ENCODE data around the gene LRRC3C. TPM values are rescaled to one million over a fixed set of nuclear protein-coding genes. Genes with fewer than 3 reads are reported as not detected.

The LRRC3C gene
- total and polyA plus RNA-seq, 3 donors from 2014 or later = 0.47 to 0.78 TPM; not detected in 1

- intact Hi-C loops (cut with DNase I; ENCODE audit: low total_unique reads) = no loop called here
- WGBS, 2 donors = 85 to 88% methylated on average over 5 of the region's 5 CpGs
- no peaks in the 10 kb centered on the region for H3K27me3 ChIP-seq
- no peaks in the 10 kb centered on the region for H3K36me3 ChIP-seq (ENCODE audit: low read depth, missing control alignments)
- no peak overlapping the region for H3K4me3 ChIP-seq
- no peaks in the 10 kb centered on the region for H3K9me3 ChIP-seq
- H3K27ac ChIP-seq = no peak overlapping the region
- H3K4me1 ChIP-seq = no peaks in the 10 kb centered on the region
- no peak for DNase-seq
- TF ChIP-seq POLR2A (IDR thresholded peaks at IDR 0.05) = no peak
- TF ChIP-seq, protein P1, sequence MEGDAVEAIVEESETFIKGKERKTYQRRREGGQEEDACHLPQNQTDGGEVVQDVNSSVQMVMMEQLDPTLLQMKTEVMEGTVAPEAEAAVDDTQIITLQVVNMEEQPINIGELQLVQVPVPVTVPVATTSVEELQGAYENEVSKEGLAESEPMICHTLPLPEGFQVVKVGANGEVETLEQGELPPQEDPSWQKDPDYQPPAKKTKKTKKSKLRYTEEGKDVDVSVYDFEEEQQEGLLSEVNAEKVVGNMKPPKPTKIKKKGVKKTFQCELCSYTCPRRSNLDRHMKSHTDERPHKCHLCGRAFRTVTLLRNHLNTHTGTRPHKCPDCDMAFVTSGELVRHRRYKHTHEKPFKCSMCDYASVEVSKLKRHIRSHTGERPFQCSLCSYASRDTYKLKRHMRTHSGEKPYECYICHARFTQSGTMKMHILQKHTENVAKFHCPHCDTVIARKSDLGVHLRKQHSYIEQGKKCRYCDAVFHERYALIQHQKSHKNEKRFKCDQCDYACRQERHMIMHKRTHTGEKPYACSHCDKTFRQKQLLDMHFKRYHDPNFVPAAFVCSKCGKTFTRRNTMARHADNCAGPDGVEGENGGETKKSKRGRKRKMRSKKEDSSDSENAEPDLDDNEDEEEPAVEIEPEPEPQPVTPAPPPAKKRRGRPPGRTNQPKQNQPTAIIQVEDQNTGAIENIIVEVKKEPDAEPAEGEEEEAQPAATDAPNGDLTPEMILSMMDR (IDR thresholded peaks at IDR 0.05) = no peak
These were observed 6.8 kb downstream of the LRRC3C start for GRCh38 chr17:39934324-39934723.

- no peak for DNase-seq
- 60 to 85% methylated on average over 2 to 3 of the region's 3 CpGs for WGBS, 2 donors
- Histone ChIP-seq H3K4me1 (no peaks in the 10 kb centered on the region), H3K27ac (no peak overlapping the region), H3K9me3 (no peaks in the 10 kb centered on the region), H3K36me3 (ENCODE audit: low read depth, missing control alignments) (no peaks in the 10 kb centered on the region), H3K27me3 (no peaks in the 10 kb centered on the region), H3K4me3 (no peak overlapping the region)
- TF ChIP-seq, protein P1 (IDR thresholded peaks at IDR 0.05) = no peak
- no peak for TF ChIP-seq POLR2A (IDR thresholded peaks at IDR 0.05)
- intact Hi-C loops (cut with DNase I; ENCODE audit: low total_unique reads) = no loop called here
These were observed 8.4 kb downstream of the LRRC3C start for GRCh38 chr17:39935909-39936308.

GRCh38 chr17:39937447-39937846, 9.9 kb downstream of the LRRC3C start:
- H3K4me3 ChIP-seq = no peak overlapping the region
- H3K9me3 ChIP-seq = no peaks in the 10 kb centered on the region
- no peak for DNase-seq
- intact Hi-C loops (cut with DNase I; ENCODE audit: low total_unique reads) = no loop called here
- 92 to 93% methylated on average over 3 of the region's 3 CpGs for WGBS, 2 donors
- H3K4me1 ChIP-seq = no peaks in the 10 kb centered on the region
- H3K27ac ChIP-seq = no peak overlapping the region
- H3K27me3 ChIP-seq = no peaks in the 10 kb centered on the region
- no peak for TF ChIP-seq POLR2A (IDR thresholded peaks at IDR 0.05)
- TF ChIP-seq, protein P1 (IDR thresholded peaks at IDR 0.05) = no peak
- H3K36me3 ChIP-seq (ENCODE audit: low read depth, missing control alignments) = no peaks in the 10 kb centered on the region

DNA sequence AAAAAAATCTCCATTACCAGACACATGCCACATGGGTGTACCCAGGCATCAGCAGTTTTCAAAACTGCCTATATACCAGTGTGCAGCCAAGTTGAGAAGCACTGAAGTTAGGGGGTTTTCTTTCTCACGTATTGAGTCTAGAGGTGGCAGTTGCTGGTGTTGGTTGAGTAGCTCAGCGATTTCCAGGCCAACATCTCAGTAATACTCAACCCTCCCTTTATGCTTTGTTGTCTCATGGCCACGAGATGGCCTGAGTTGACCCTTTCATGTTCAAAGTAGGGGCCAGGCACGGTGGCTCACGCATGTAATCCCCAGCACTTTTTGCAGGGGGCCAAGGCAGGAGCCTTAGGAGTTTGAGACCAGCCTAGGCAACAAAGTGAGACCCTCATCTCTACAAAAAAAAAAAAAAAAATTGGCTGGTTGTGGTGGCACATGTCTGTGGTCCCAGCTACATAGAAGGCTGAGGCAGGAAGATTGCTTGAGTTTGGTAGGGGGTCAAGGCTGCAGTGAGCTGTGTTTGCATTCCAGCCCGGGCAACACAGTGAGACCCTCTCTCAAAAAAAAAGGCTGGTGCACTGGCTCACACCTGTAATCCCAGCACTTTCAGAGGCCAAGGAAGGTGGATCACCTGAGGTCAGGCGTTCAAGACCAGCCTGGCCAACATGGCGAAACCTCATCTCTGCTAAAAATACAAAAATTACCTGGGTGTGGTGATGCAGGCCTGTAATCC, 10.8 kb downstream of the LRRC3C start:
- H3K9me3 ChIP-seq = no peaks in the 10 kb centered on the region
- WGBS, 2 donors = 74 to 80% methylated on average over 8 of the region's 8 CpGs
- H3K27ac ChIP-seq = no peak overlapping the region
- intact Hi-C loops (cut with DNase I; ENCODE audit: low total_unique reads) = no loop called here
- no peaks in the 10 kb centered on the region for H3K27me3 ChIP-seq
- H3K36me3 ChIP-seq (ENCODE audit: low read depth, missing control alignments) = no peaks in the 10 kb centered on the region
- H3K4me1 ChIP-seq = no peaks in the 10 kb centered on the region
- no peak overlapping the region for H3K4me3 ChIP-seq
- no peak for DNase-seq
- no peak for TF ChIP-seq POLR2A (IDR thresholded peaks at IDR 0.05)
- TF ChIP-seq, protein P1 (IDR thresholded peaks at IDR 0.05) = no peak

DNA sequence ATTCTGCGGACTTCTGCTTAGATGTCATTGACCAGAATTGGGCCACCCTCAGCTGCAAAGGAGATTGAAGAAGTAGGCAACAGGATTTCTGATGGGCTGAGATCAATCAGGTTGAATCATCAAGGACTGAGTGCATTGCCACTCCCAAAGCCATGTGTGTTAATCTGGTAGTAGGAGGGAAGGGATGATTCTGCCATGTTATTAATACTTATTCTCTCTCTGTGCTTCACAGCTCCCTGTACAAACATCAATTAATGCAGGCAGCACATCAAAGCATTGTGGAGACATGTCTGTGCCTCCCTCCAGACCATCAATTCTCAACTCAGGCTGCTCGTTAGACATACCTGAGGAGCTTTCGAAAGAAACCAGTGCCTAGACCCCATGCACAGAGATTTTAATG, 11.6 kb downstream of the LRRC3C start:
- intact Hi-C loops (cut with DNase I; ENCODE audit: low total_unique reads) = no loop called here
- H3K27me3 ChIP-seq = no peaks in the 10 kb centered on the region
- no peaks in the 10 kb centered on the region for H3K36me3 ChIP-seq (ENCODE audit: low read depth, missing control alignments)
- no peak overlapping the region for H3K4me3 ChIP-seq
- H3K9me3 ChIP-seq = no peaks in the 10 kb centered on the region
- H3K4me1 ChIP-seq = no peaks in the 10 kb centered on the region
- no peak for DNase-seq
- H3K27ac ChIP-seq = no peak overlapping the region
- WGBS, 2 donors = 77 to 79% methylated on average over 3 of the region's 3 CpGs
- TF ChIP-seq POLR2A (IDR thresholded peaks at IDR 0.05) = no peak
- TF ChIP-seq, protein P1 (IDR thresholded peaks at IDR 0.05) = no peak
